Right lobe of liver (tissue), 4 donors: ENCODE data around the gene EXOC4.

ENCODE experiments used
- CTCF ChIP-seq, 4 donors: fragments of 200-600 bp in 3 of 4; fragments of 450-650 bp in 1 of 4; IDR thresholded peaks; one replicate each; pipeline versions ENCODE4 v1.5.1 to v1.8.0; 2016 to 2022; ENCODE audit warnings: antibody characterized with exemption in 4 of 4, mild to moderate bottlenecking in 2 of 4
- POLR2A ChIP-seq: fragments of 450-650 bp; IDR thresholded peaks from one replicate; pipeline ENCODE4 v1.6.1; 2017; ENCODE audit warnings: antibody characterized with exemption, mild to moderate bottlenecking
- donor health status: DM: no; HTN: no; CAD: no.
- donor health status: DM: no; HTN: no; CAD: no.
- donor health status: DM: no; HTN: yes; CAD: no.

- no peak for TF ChIP-seq CTCF (IDR thresholded peaks at IDR 0.05)
- TF ChIP-seq POLR2A: no peak
Observed at GRCh38 chr7:133718131-133718530, 465.3 kb downstream of the EXOC4 start.
